ENCODE measurements around the gene RAVER1.

The RAVER1 gene

GRCh38 chr19:10288662-10289166, 44.6 kb downstream of the RAVER1 start:
- Histone ChIP-seq H3K9me3 (ENCODE audit: control insufficient read depth, low read length) (peaks cover 7% of the 10 kb centered on the region), H2AK5ac (ENCODE audit: low read length, severe bottlenecking) (no peak overlapping the region), H3K36me3 (ENCODE audit: control insufficient read depth in 1 of 2, insufficient read depth in 2 of 2, low read depth in 1 of 2, low read length in 2 of 2) (peaks cover 18 to 26% of the 10 kb centered on the region in 2 experiments), H4K91ac (ENCODE audit: low read length) (no peak overlapping the region), H3K4me2 (ENCODE audit: low read length, poor library complexity, severe bottlenecking) (peak overlapping the region; percentile 68), H3K4me3 (ENCODE audit: insufficient read depth in 1 of 2, low read depth in 1 of 2, low read length in 2 of 2) (peak overlapping the region; percentile 35 to 53), H3K27me3 (ENCODE audit: control insufficient read depth in 1 of 2, insufficient read depth in 1 of 2, low read length in 2 of 2) (peaks cover 67 to 77% of the 10 kb centered on the region in 2 experiments), H3K4me1 (ENCODE audit: control insufficient read depth, insufficient read depth, low read depth, low read length) (peaks cover 53% of the 10 kb centered on the region), H2BK5ac (ENCODE audit: low read depth, low read length, poor library complexity, severe bottlenecking) (no peak overlapping the region), H3K23ac (ENCODE audit: low read length in 2 of 2) (no peak overlapping the region), H2BK15ac (ENCODE audit: low read depth, poor library complexity, severe bottlenecking) (no peak overlapping the region), H3K79me1 (replicated peaks; ENCODE audit: low read length, poor library complexity, severe bottlenecking) (no peaks in the 10 kb centered on the region), H3K27ac (ENCODE audit: low read length, poor library complexity, severe bottlenecking) (no peak overlapping the region), H2AFZ (ENCODE audit: low read depth, low read length) (peak overlapping the region; percentile 8), H4K8ac (ENCODE audit: low read length) (no peak overlapping the region), H2BK12ac (ENCODE audit: low read length in 2 of 2) (no peak overlapping the region), H3K4ac (ENCODE audit: low read depth in 1 of 2, low read length in 2 of 2) (no peak overlapping the region), H3K9ac (ENCODE audit: low read length) (no peak overlapping the region), H2BK120ac (ENCODE audit: low read depth, low read length) (no peak overlapping the region), H3K18ac (ENCODE audit: low read depth in 1 of 2, low read length in 2 of 2) (peak overlapping the region in 1 of 2 experiments; percentile 50), H3K14ac (ENCODE audit: low read length in 2 of 2) (no peak overlapping the region)
- 8% methylated on average over 17 of the region's 23 CpGs for WGBS
- DNase-seq = peak; percentile 50

- H2AK5ac ChIP-seq (ENCODE audit: low read length, severe bottlenecking) = no peak within 1 kb of the TSS
- no peak within 1 kb of the TSS for H3K27ac ChIP-seq (ENCODE audit: low read length, poor library complexity, severe bottlenecking)
- peak within 1 kb of the TSS; percentile 80 for H2BK15ac ChIP-seq (ENCODE audit: low read depth, poor library complexity, severe bottlenecking)
- peaks cover 50 to 61% of the 10 kb centered on the region in 2 experiments for H3K27me3 ChIP-seq (ENCODE audit: control insufficient read depth in 1 of 2, insufficient read depth in 1 of 2, low read length in 2 of 2)
- 12% methylated on average over 59 of the region's 59 CpGs for whole genome bisulfite sequencing
- H3K4me3 ChIP-seq (ENCODE audit: insufficient read depth in 1 of 2, low read depth in 1 of 2, low read length in 2 of 2) = no peak within 1 kb of the TSS
- H2BK5ac ChIP-seq (ENCODE audit: low read depth, low read length, poor library complexity, severe bottlenecking) = no peak within 1 kb of the TSS
- H3K9ac ChIP-seq (ENCODE audit: low read length) = no peak within 1 kb of the TSS
- peaks cover 4% of the 10 kb centered on the region for H3K9me3 ChIP-seq (ENCODE audit: control insufficient read depth, low read length)
- H2AFZ ChIP-seq (ENCODE audit: low read depth, low read length) = no peak within 1 kb of the TSS
- no peak within 1 kb of the TSS for H3K14ac ChIP-seq (ENCODE audit: low read length in 2 of 2)
- no peak within 1 kb of the TSS for H2BK12ac ChIP-seq (ENCODE audit: low read length in 2 of 2)
- H3K18ac ChIP-seq (ENCODE audit: low read depth in 1 of 2, low read length in 2 of 2) = peak within 1 kb of the TSS; percentile 8 to 46
- DNase-seq = peak; percentile 58
- no peaks in the 10 kb centered on the region for H3K79me1 ChIP-seq (replicated peaks; ENCODE audit: low read length, poor library complexity, severe bottlenecking)
- no peak within 1 kb of the TSS for H3K23ac ChIP-seq (ENCODE audit: low read length in 2 of 2)
- H3K4me2 ChIP-seq (ENCODE audit: low read length, poor library complexity, severe bottlenecking) = peak within 1 kb of the TSS; percentile 19
- H2BK120ac ChIP-seq (ENCODE audit: low read depth, low read length) = no peak within 1 kb of the TSS
- peaks cover 46% of the 10 kb centered on the region for H3K4me1 ChIP-seq (ENCODE audit: control insufficient read depth, insufficient read depth, low read depth, low read length)
- peak within 1 kb of the TSS; percentile 21 for H4K91ac ChIP-seq (ENCODE audit: low read length)
- H3K36me3 ChIP-seq (ENCODE audit: control insufficient read depth in 1 of 2, insufficient read depth in 2 of 2, low read depth in 1 of 2, low read length in 2 of 2) = peaks cover 22 to 34% of the 10 kb centered on the region in 2 experiments
- peak within 1 kb of the TSS; percentile 27 for H4K8ac ChIP-seq (ENCODE audit: low read length)
- peak within 1 kb of the TSS in 1 of 2 experiments; percentile 38 for H3K4ac ChIP-seq (ENCODE audit: low read depth in 1 of 2, low read length in 2 of 2)
Observed at GRCh38 chr19:10286803-10287737, 46.3 kb downstream of the RAVER1 start, which contains the start of gene ICAM4. ICAM4 (plus strand) TSS chr19:10286955; CDS start chr19:10287013, 58 bp downstream.

DNA sequence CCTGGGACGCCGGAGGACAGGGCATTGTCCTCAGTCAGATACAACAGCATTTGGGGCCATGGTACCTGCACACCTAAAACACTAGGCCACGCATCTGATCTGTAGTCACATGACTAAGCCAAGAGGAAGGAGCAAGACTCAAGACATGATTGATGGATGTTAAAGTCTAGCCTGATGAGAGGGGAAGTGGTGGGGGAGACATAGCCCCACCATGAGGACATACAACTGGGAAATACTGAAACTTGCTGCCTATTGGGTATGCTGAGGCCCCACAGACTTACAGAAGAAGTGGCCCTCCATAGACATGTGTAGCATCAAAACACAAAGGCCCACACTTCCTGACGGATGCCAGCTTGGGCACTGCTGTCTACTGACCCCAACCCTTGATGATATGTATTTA, 47.9 kb downstream of the RAVER1 start:
- no peak overlapping the region for H2BK15ac ChIP-seq (ENCODE audit: low read depth, poor library complexity, severe bottlenecking)
- peak overlapping the region; percentile 4 for H4K8ac ChIP-seq (ENCODE audit: low read length)
- H3K27ac ChIP-seq (ENCODE audit: low read length, poor library complexity, severe bottlenecking) = no peak overlapping the region
- no peak overlapping the region for H2BK5ac ChIP-seq (ENCODE audit: low read depth, low read length, poor library complexity, severe bottlenecking)
- H3K9me3 ChIP-seq (ENCODE audit: control insufficient read depth, low read length) = peaks cover 4% of the 10 kb centered on the region
- no peak overlapping the region for H2AFZ ChIP-seq (ENCODE audit: low read depth, low read length)
- H3K4me3 ChIP-seq (ENCODE audit: insufficient read depth in 1 of 2, low read depth in 1 of 2, low read length in 2 of 2) = no peak overlapping the region
- no peak overlapping the region for H3K4me2 ChIP-seq (ENCODE audit: low read length, poor library complexity, severe bottlenecking)
- H2AK5ac ChIP-seq (ENCODE audit: low read length, severe bottlenecking) = no peak overlapping the region
- H3K23ac ChIP-seq (ENCODE audit: low read length in 2 of 2) = no peak overlapping the region
- DNase-seq = no peak
- no peaks in the 10 kb centered on the region for H3K79me1 ChIP-seq (replicated peaks; ENCODE audit: low read length, poor library complexity, severe bottlenecking)
- H3K4ac ChIP-seq (ENCODE audit: low read depth in 1 of 2, low read length in 2 of 2) = no peak overlapping the region
- H3K14ac ChIP-seq (ENCODE audit: low read length in 2 of 2) = no peak overlapping the region
- H3K18ac ChIP-seq (ENCODE audit: low read depth in 1 of 2, low read length in 2 of 2) = no peak overlapping the region
- peaks cover 22 to 34% of the 10 kb centered on the region in 2 experiments for H3K36me3 ChIP-seq (ENCODE audit: control insufficient read depth in 1 of 2, insufficient read depth in 2 of 2, low read depth in 1 of 2, low read length in 2 of 2)
- H3K4me1 ChIP-seq (ENCODE audit: control insufficient read depth, insufficient read depth, low read depth, low read length) = peaks cover 31% of the 10 kb centered on the region
- no peak overlapping the region for H2BK12ac ChIP-seq (ENCODE audit: low read length in 2 of 2)
- no peak overlapping the region for H2BK120ac ChIP-seq (ENCODE audit: low read depth, low read length)
- H3K9ac ChIP-seq (ENCODE audit: low read length) = no peak overlapping the region
- H3K27me3 ChIP-seq (ENCODE audit: control insufficient read depth in 1 of 2, insufficient read depth in 1 of 2, low read length in 2 of 2) = peaks cover 34 to 45% of the 10 kb centered on the region in 2 experiments
- 100% methylated on average over 3 of the region's 4 CpGs for WGBS
- H4K91ac ChIP-seq (ENCODE audit: low read length) = no peak overlapping the region

DNA sequence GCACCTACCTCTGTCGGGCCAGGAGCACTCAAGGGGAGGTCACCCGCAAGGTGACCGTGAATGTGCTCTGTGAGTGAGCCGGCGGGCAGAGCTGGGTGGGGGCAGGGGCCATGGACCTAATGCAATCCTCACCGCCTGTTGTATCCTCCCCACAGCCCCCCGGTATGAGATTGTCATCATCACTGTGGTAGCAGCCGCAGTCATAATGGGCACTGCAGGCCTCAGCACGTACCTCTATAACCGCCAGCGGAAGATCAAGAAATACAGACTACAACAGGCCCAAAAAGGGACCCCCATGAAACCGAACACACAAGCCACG, 48.4 kb downstream of the RAVER1 start:
- Histone ChIP-seq H2BK5ac (ENCODE audit: low read depth, low read length, poor library complexity, severe bottlenecking) (no peak overlapping the region), H3K27me3 (ENCODE audit: control insufficient read depth in 1 of 2, insufficient read depth in 1 of 2, low read length in 2 of 2) (peaks cover 29 to 40% of the 10 kb centered on the region in 2 experiments), H3K36me3 (ENCODE audit: control insufficient read depth in 1 of 2, insufficient read depth in 2 of 2, low read depth in 1 of 2, low read length in 2 of 2) (peaks cover 23 to 35% of the 10 kb centered on the region in 2 experiments), H3K9me3 (ENCODE audit: control insufficient read depth, low read length) (peaks cover 4% of the 10 kb centered on the region), H2BK120ac (ENCODE audit: low read depth, low read length) (no peak overlapping the region), H3K4me2 (ENCODE audit: low read length, poor library complexity, severe bottlenecking) (no peak overlapping the region), H3K14ac (ENCODE audit: low read length in 2 of 2) (no peak overlapping the region), H4K8ac (ENCODE audit: low read length) (no peak overlapping the region), H3K18ac (ENCODE audit: low read depth in 1 of 2, low read length in 2 of 2) (no peak overlapping the region), H3K4me1 (ENCODE audit: control insufficient read depth, insufficient read depth, low read depth, low read length) (peaks cover 26% of the 10 kb centered on the region), H3K4me3 (ENCODE audit: insufficient read depth in 1 of 2, low read depth in 1 of 2, low read length in 2 of 2) (no peak overlapping the region), H2AFZ (ENCODE audit: low read depth, low read length) (no peak overlapping the region), H2AK5ac (ENCODE audit: low read length, severe bottlenecking) (no peak overlapping the region), H3K27ac (ENCODE audit: low read length, poor library complexity, severe bottlenecking) (no peak overlapping the region), H3K23ac (ENCODE audit: low read length in 2 of 2) (no peak overlapping the region), H3K4ac (ENCODE audit: low read depth in 1 of 2, low read length in 2 of 2) (no peak overlapping the region), H2BK12ac (ENCODE audit: low read length in 2 of 2) (no peak overlapping the region), H2BK15ac (ENCODE audit: low read depth, poor library complexity, severe bottlenecking) (no peak overlapping the region), H3K9ac (ENCODE audit: low read length) (no peak overlapping the region), H4K91ac (ENCODE audit: low read length) (no peak overlapping the region), H3K79me1 (replicated peaks; ENCODE audit: low read length, poor library complexity, severe bottlenecking) (no peaks in the 10 kb centered on the region)
- DNase-seq = no peak
- WGBS = 96% methylated on average over 13 of the region's 13 CpGs

Data from mesenchymal stem cell (in vitro differentiated cells and primary cell).